Activated T-cell treated with anti-CD3 and anti-CD28 coated beads, Interleukin-2, amount 50 U/mL, for 48 hours (primary cell): Measurements from ENCODE around the gene ZNF217.
"Not testable (repeated sequence)": the region's sequence is repeated elsewhere in the genome, so short reads cannot be mapped to it uniquely, and the experiment has no call there.

Experiments used
- DNase-seq, 2 experiments: peaks; one replicate each; pipeline ENCODE4 v3.0.0-alpha.2; 2020

ZNF217 gene

DNA sequence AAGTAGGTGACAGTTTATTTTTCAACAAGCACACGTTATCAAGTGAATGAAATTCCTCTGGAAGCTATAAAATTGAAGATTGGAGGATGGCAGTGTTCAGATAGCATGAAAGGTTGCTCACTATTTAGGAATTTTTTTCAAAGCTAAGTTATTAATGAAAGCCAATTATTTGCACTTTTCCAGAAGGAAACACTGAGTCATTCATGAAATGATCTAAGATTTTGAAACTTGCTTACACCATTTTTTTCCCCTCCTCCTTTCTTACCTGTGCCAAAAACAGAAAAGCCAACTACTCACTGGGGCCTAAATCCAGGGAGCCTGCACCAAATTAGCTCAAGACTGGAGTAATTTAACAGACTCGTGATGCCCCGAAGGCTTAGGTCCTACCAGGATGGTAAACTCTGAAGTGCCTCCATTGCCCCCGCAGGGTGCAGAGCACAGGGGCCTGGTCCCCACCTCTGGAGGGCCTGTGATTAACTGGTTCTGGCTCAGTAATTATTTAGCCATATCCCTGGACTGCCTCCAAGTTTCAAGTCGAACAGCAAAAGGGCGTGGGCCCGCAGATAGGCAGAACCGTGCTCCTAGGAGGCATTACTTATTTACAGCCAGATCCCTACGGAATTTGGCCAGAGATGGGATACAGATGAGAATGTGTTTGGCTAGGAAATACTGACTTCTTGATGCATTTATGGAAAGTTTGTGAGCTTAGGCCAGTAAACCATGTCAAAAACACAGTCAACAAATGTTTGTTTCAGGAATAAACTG lies 28.0 kb upstream of the ZNF217 start:
- peak; percentile 45 to 48 for DNase-seq

DNA sequence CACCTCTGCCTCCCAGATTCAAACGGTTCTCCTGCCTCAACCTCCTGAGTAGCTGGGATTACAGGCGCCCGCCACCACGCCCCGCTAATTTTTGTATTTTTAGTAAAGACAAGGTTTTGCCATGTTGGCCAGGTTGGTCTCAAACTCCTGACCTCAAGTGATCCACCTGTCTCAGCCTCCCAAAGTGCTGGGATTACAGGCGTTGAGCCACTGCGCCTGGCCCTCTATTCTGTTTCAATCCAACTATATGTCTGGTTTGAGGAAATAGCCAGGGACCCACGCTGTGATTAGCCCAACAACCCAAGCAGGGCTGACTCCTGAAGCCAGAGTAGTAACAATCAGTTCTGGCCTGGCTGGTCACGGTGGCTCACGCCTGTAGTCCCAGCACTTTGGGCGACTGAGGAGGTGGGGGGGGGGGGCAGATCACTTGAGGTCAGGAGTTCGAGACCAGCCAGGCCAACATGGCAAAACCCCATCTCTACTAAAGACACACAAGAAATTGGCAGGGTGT lies 24.9 kb upstream of the ZNF217 start:
- DNase-seq: not testable (repeated sequence)

DNA sequence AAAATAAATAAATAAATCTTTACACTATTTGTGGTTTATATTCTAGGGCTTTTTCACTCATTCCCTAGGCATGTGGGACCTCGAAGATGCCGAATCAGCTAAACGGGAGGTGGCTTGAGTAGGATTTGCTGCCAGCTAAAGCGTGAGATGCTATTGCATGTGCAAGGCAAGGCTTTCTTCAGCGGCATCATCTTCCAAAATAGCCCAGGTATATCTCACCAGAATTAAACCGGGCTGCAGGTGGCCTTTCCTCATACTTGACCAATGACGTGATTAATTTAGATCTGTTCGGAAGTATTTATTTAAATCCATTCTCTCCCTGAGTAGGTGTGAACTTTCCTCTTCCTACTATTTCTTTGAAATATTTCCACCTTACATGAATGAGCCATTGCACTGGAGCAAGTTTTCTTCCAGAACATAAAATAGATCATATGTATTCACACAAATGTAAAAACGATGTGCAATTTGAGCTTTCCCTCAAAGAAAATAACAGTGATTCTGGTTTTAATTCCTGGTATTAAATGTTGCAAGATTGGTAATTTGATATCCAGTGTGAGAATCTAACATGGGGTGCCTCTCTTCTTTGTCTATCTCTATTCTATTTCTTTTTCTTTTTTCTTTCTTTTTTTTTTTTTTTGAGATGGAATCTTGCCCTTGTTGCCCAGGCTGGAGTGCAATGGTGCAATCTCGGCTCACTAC lies 24.3 kb upstream of the ZNF217 start:
- no peak for DNase-seq

DNA sequence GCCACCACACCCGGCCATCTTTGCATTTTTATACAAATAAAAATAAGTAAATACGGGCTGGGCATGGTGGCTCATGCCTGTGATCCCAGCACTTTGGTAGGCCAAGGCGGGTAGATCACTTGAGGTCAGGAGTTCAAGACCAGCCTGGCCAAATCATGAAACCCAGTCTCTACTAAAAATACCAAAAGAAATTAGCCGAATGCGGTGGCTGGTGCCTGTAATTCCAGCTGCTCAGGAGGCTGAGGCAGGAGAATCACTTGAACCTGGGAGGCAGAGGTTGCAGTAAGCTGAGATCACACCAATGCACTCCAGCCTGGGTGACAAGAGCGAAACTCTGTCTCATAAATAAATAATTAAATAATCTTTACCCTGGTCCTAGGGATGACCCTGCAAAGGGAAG lies 22.9 kb upstream of the ZNF217 start:
- not testable (repeated sequence) for DNase-seq

DNA sequence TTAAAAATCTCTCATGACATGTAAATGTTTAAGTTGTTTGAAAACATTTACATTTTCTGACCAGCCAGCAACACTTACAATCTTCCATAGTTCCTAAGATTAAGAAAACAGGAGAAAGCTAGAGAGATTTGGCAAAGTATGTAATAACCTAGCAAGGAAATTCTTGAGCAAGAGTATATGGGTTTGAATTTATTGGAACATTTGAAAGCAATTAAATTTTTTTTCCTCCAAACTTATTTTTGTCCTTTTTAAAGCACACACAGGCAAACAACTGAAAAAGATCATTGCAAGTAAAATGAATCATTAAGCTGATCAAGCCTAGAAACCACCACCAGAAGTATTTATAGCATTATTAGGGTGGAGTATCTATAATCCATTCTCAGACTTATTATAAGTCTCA lies 20.1 kb upstream of the ZNF217 start:
- DNase-seq: no peak

DNA sequence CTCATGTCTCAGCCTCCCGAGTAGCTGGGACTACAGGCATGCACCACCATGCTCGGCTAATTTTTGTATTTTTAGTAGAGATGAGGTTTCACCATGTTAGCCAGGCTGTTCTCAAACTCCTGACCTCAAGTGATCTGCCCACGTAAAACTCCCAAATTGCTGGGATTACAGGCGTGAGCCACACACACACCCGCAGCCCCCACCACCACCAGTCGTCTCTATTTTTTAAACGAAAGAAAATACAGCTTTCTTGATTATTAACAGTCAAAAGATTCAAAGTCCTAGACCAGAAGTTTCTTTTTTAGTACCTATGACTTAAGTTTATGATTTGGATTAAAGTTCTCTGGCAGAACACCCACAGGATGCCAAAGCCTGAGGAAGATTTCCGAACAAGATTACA lies 18.6 kb upstream of the ZNF217 start:
- DNase-seq: peak; percentile 5 to 14

DNA sequence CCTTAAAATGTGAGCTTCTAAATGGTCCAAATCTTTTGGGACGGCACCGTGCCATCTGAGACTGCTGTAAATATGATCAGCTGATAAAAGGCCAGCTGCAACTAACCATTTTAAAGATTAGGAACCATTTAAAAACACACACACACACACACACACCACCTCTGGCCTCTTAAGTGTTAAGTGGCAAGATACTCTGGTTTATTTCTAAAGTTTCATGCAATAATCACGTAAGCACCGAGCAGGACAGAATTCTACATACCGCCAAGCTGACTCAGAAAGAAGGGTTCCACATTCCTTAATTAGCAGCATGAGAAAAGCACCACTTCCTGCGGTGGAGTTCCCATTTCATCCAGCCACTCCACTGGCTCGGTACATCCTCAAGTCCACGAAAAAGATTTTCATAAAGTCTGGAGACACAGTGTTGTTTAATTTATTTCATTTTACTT lies 17.8 kb upstream of the ZNF217 start:
- DNase-seq: peak; percentile 14 to 16

DNA sequence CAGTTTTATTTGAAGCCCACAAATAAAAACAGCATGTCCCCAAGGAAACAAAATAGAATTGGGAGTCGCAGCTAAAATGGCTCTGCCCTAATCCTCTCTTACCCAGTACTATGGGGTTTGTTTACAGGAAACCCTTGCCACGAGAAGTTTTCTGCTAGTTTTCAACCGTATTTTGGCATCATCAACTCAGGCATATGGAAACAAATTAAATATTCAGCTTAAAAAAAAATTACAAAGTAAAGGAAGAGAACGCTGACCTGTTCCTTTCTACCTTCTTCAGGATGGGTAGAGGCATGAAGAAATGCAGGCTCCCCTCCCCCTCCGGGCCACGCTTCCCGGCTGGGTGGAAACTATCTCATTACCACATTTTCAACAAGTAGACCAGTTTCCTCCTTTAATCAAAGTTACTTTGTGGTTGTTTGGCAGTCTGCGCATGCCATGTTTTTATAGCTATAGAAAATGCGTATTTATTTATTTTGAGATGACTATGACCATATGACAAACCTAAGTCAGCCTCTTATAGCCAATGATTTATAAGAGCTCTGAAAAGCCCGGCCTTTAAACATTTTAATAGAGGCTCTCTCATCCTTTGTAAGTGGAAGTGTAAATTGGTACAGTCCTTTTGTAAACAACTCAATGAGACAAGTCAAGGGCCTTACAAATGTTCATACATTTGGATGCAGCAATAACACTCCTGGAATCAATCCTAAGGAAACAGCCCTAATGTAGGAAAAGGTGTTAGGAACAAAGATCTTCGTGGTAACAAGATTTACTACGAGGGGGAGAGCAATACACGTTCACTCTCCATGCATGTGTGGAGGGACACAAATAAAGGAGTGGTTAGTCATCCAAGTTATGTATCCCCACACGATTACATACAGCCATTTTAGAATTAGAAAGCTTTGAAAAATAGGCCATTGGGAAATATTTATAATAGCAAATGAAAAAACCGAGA lies 16.1 kb upstream of the ZNF217 start:
- DNase-seq: peak; percentile 76 to 77

DNA sequence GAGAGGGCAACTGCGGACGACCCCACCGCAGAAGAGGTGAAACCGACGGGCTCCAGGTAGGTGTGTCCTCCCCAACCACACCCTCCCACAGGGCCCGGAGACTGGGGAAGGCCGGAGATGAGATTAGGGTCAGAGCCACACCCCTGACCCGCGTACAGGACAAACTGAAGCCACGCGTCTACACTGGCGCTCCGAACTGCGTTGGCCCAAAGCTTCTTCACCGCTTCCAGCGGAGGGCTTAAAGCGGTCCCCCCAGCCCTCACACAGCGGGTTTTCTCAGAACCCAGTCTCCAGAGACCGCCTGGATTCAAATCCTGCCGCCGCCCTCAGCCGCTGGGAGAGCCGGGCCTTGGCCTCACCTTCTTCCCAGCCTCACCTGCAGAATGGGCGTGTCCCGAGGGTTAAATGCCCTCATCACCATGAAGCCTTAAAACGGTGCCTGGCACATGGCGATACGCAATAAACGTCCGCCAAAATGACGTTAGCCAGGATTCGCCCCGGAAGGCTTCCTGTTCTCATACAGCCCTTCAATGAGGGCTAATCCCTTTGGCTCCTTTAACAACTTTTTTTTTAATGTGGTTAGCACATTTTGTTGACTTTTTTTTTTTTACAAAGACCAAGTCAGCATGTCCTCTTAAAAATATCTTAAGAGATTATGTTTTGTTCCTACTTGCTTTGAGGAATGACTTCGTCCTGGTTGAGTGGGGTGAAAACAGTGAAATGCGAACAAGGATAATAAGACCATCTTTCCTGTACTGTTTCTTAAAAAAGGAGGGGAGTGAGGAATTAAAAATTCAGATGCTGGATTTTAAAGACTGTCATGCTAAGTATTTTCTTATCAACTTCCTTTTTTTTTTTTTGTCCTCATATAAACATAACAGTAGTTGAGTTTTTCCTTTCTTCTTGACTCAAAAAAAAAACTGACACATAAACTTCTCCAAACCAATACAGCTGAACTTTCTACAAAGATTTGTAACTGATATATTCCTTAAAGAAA lies 15.1 kb upstream of the ZNF217 start:
- peak; percentile 47 to 52 for DNase-seq

DNA sequence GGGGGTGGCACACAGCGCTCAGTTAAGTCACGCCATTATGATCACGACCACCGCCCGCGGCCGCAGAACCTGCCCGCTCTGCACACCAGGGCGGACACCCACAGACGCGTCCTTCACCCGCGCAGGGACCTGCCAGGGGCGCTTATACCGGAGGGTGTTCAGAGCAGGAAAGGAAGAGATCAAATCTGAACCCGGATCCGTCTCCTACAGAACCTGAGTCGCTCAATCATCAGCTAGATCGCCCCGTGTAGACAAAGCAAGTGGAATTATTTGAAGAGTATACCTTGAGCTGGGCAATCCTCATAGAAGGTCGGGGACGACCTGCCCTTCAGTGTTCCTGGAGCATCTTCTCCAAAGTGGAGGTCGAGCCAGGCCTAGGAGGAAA lies 14.4 kb upstream of the ZNF217 start:
- peak in 1 of 2 experiments; percentile 26 for DNase-seq

DNA sequence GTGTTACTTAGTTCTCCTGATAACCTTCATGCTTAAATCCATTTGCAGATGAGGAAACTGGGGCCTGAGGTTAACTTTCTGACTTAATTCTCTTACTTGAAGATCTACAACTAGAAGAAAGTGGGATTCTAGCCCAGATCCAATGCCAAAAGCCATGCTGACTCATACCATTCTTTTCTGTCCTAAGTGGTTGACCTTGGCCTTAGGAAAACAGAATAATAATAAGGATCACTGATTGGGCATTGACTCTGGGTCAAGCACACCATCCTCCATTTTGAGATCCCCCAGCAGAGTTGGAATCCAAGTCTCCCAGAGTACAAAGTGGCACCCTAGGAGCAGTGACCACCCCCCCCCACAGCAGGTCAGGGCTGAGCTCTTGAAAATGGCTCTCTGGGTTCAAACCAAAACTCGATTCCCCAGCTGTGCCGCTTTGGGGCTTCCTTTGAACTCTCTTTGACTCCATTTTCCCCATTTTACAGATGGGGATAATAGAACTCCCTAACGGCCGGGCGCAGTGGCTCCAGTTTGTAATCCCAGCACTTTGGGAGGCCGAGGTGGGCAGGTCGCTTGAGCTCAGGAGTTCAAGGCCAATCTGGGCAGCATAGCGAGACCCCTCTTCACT lies 12.8 kb upstream of the ZNF217 start:
- peak; percentile 11 to 13 for DNase-seq

DNA sequence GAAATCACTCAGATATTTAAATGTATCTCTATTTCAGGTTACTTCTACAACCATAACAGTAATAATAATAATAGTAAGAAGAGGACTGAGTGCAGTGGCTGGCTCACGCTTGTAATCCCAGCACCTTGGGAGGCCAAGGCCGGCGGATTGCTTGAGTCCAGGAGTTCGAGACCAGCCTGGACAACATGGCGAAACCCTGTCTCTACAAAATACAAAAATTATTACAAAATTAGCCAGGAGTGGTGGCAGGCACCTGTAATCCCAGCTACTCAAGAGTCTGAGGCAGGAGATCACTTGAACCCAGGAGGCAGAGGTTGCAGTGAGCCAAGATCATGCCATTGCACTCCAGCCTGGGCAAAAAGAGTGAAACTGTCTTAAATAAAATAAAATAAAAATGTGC lies 11.8 kb upstream of the ZNF217 start:
- peak; percentile 5 to 7 for DNase-seq

DNA sequence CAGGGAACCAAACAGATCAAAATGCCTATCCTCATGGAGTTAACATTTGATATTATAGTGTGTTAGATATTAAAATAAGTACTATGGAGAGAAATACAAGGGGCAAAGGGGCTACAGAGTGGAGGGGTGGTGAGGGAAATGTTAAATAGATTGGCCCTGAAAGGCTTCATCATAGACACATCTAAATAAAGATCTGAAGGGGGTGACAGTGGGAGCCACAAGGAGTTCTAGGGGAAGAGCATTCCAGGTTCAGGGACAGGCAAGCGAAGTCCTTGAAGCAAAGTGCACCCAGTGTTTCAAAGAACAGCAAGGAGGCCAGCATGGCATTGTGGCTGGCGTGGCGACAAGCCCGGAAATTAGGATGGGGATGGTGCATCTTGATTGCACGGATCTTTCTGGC lies 11.2 kb upstream of the ZNF217 start:
- peak in 1 of 2 experiments; percentile 10 for DNase-seq

DNA sequence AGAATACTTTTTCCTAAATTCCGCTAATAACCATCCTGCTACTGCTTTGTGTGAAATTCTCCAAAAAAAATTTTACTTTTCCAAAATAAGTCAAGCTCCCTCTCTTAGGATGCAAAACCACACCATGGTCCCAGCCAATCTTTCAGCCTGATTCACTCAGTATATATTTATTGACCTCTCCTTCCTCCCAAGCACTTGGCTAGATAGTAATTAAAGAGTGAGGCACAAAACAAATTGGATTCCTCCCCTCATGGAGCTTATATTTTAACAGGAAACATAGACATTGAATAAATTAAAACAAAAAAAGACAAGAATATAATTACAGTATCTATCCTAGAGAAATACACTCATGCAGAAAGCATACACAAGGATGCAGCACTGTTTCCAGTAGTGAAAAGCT lies 9.0 kb upstream of the ZNF217 start:
- no peak for DNase-seq

DNA sequence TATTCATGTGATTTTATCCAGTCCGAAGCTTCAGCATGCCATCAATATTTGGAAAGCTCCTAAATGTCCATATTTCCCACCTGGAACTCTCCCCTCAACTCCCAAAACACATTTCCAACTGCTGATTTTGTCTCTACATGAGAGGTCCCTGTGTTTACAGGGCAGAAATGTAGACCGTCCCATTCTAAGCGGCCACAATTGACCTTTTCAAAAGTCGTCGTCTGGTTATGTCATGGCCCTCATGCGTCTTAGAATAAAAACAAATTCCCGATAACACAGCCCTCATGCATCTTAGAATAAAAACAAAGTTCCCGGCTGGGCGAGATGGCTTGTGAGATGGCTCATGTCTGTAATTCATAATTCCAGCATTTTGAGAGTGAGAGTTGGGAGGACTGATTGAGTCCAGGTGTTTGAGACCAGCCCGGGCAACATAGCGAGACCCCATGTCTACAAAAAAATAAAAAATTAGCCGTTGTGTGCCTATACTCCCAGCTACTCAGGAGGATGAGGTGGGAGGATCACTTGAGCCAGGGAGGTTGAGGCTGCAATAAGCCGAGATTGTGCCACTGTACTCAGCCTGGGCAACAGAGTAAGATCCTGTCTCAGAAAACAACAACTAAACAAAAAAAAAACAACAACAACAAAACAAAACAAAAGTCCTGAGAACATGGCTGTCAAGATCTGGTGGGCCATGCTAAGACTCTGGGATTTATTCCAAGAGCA lies 6.4 kb upstream of the ZNF217 start:
- peak in 1 of 2 experiments; percentile 7 for DNase-seq

DNA sequence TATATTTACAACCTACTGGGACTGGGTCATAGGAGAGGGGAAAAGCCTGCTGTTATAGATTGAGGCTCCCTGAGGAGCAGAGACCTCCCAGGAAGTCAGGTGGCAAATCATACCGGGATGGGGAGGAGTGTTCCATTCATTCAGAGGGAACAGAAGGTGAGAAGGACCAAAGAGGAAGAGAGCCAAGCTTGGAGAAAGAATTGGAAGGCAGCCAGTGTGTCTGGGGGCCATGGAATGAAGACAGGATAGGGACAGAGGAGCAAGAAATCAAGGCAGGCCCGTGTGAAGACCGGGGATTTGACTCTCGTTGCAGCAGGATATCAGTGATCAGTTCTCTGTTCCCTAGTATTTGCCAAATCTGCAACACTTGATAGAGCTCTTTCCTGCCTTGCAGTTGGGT lies 5.7 kb upstream of the ZNF217 start:
- peak in 1 of 2 experiments; percentile 14 for DNase-seq

DNA sequence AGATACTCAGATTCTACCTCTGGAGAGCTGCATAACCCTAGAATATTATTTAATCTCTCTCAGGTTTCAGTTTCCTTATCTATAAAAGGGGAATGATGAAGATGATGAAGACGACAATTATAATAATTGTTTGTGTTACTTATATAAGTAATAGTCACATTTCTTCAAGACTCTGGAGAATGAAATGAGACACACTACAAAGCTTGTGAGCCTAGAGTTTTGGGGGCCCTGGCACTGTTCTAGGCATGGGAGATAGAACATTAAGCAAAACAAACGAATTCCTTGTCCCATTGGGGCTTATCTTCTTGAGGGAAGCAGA lies 5.4 kb upstream of the ZNF217 start:
- DNase-seq: peak in 1 of 2 experiments; percentile 16

DNA sequence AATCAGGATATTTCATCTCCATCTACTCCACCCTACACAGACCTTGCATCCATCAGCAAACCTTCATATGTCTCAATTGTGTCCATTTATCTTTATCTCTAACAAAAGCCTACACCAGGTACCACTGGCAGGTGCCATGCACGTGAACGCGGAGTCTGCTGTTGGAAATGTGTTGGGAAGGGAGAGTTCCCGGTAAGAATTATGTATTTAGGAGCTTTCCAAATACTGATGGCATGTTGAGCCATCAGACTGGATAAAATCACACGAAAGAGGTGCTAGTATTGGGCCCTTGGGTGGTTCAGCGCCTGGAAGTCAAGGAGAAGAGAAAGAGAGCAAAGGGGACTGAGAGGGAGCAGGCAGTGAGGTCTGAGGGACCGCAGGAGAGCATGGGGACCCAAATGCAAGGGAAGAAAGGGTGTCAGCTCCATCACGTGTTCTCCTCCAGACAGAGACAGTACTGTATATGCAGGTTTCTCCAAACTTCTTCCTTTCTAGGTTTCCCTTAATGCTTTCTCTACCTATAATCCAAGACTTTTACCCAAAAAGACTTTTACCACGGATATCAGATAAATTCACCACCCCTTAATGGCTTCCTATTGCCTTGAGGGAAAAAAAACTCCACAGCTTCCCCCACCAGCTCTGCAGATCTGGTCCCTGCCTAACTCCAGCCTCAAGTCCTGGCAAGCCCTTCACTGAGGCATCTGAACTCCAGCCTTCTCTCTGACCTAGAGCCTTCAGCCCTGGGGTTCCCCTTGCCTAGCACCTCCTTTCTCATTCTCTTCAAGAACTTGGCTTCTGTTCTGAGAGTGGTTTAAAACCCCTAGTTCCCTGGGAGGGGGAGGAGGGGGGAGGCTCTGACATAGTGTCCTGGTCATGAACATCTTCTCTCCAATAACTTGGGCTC lies 4.8 kb upstream of the ZNF217 start:
- DNase-seq: peak; percentile 25 to 26

DNA sequence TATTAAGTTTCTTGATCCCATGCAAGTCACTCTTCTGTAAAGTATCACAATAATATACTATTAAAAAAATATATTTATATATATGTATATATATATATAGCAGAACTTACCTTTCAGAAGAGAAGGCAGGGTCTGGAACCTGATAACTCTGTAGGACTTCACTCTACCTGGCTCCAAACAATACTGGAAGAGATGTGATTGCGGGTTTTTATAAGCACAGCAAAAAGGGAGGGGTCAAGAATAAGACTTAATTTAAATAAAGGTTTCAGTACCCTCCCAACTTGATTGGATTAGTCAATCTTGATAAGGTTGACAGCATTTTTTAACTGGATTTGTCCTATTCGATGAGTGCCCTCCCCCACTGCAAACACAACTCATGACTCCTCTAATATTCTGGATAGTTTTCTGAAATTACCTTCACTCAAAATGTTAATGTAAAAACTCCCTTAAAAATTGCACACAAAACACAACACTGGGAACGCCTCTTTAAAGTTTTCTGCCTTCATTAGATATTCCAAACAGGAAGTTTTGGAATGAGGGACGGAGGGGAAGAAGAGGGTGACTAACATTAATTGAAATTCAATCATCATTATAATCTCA lies 4.0 kb upstream of the ZNF217 start:
- DNase-seq: no peak
